Germinal center (tissue), 1 donor: Measurements from ENCODE around the gene RPL12.

Experiments
- DNase-seq: peaks from one replicate; pipeline ENCODE4 v3.0.0; 2012; ENCODE audit warnings: mixed read lengths, low spot score

The RPL12 gene

GRCh38 chr9:127450830-127451607 lies at the start of gene RPL12, which contains the start of gene LRSAM1:
RPL12 (minus strand) TSS chr9:127451406; CDS start chr9:127451317, 89 bp downstream.
LRSAM1 (plus strand) TSS chr9:127451510; CDS start chr9:127454528, 3,018 bp downstream.
- peak; percentile 94 for DNase-seq

DNA sequence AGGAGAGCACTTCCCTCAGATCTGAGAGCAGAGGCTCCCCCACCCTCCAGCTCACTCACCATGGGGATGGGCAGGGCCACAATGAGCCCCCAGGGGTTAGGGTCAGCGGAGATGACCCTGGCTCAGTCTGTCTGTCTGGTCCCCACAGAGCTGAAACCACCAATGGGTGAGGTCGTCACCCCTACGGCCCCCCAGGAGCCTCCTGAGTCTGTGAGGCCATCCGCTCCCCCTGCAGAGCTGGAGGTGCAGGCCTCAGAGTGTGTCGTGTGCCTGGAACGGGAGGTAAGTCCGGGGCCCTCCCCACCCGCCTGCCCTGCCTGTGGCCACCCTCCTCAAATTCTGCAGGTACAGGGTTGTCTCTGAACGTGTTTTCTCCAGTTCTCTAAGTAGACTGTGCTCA lies 49.7 kb upstream of the RPL12 start:
- no peak for DNase-seq

DNA sequence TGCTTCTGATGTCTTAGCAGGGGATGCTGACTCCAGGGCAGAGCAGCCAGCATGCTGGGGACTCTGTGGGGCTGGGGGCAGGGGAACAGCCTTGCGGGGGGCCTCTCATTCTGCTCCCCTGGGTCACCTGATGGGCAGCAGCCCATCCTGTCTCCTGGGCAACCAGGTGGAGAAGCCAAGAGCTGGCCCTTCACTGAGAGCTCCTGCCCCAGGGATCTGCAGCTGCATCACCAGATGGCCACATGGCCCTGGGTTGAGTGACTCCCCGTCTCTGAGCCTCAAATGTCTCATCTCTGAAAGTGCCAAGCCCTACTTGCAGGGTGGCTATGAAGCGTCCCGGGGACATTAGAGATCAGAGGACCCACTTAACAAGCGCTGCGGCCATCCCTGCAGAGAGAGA lies 49.2 kb upstream of the RPL12 start:
- DNase-seq, result no peak

GRCh38 chr9:127498298-127498697 lies 47.1 kb upstream of the RPL12 start:
- DNase-seq, result no peak

DNA sequence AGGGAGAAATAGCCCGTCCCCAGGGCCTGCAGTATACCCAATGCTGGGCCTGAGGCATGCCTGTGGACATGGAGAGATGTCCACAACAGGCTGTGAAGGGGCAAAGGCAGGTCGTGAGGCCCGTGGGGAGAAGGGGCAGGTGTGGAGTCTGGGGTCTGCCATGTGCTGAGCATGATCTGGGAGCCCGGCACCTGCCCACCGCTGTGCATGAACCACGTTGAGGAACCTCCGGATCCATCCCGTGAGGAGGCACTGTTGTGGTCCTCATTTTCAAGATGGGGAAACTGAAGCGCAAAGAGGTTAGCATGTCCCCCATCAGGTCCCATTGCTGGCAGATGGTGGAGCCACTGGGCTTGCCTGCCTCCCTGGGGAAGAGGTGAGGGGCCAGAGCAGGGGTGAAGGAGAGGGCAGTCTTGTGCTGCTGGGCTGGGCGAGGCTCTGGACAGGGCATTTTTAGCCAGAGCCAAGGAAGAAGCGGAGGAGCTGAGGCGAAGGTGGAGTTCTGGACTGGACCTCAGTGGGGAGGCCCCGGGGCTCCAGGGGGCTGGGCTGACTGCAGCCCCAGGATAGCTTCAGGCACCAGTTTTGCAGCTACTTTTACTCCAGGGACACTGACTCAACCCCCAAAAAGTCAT lies 46.6 kb upstream of the RPL12 start:
- DNase-seq, result no peak

DNA sequence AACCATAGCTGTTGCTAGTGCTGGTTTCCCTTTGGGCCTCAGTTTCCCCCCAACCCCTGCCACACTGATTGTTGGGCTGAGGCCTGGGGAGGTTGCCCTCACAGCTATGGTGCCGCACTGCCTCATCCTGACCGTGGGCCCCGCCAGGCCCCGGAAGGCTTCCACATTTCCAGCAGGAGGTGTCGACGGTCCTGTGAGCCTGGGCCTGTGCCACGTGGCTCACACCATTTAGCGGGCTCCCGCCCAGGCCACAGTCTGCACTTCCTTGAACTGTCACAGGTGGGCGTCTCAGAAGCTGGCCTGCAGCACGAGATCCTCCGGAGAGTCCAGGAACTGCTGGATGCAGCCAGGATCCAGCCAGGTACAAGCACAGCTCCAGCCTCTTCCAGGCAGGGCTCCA lies 45.8 kb upstream of the RPL12 start:
- DNase-seq, result no peak

DNA sequence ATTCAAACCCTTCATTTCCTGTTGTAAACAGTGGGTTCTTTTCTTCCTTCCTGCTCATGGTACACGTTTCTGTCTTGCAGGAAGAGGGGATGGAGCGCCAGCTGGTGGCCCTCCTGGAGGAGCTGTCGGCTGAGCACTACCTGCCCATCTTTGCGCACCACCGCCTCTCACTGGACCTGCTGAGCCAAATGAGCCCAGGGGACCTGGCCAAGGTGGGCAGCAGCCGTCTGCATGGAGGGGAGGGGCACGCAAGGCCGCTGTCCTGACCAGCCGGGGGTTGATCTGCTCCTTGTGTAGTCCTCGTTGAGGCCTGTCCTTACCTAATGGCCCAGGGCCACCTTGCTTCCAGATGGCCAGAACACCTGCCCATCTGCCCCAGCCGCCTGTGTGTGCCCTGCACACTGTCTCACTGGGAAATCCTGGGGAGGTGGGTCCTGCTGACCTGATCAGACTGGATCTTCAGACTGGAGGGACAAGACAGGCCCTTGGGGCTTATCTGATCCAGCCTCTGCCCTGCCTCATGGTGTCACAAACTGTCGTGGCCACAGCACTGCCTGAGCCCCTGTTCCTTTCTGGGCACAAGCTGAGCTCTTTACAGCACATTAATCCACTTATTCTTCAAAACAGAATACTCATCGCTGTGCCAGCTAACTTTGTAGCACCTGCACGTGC lies 44.8 kb upstream of the RPL12 start:
- DNase-seq, result no peak

GRCh38 chr9:127494304-127494702 lies 43.1 kb upstream of the RPL12 start:
- DNase-seq, result no peak

- DNase-seq, result no peak
Observed at GRCh38 chr9:127493592-127494303, 42.5 kb upstream of the RPL12 start.

DNA sequence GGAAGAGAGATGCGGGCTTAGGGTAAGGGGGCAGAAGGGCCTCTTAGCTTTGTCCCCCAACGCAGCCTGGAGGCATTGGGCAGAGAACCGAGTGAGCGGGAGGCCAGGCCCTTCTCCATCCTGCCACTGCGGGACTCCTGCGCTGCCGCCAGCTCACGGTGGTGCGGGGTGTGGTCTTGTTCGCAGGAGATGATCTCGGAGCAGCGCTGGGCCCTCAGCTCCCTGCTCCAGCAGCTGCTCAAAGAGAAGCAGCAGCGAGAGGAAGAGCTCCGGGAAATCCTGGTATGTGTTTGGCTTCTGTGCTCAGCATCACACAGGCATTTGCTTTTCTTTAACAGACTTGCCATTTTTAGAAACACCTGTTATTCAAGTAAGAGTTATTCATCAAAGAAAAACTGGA lies 41.4 kb upstream of the RPL12 start:
- DNase-seq, result no peak

DNA sequence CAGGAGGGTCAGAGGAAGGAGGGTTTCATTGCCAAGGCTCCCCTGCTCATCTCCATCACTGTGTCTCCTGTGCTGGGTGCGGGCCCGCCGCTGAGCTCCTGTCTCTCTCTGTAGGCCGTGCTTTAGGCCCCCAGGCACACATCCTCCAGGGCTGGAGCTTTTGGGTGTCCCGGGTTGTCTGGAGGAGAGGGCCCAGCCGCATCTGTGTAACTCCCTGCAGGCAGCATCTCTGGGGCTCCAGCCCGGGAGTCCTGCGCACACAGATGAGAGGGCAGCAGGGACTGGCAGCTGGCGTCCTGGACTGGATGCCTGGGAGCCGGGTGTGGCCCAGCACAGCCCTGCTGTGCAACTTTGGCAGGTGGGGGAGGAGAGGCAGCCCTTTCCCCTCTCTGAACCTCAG lies 40.3 kb upstream of the RPL12 start:
- no peak for DNase-seq

DNA sequence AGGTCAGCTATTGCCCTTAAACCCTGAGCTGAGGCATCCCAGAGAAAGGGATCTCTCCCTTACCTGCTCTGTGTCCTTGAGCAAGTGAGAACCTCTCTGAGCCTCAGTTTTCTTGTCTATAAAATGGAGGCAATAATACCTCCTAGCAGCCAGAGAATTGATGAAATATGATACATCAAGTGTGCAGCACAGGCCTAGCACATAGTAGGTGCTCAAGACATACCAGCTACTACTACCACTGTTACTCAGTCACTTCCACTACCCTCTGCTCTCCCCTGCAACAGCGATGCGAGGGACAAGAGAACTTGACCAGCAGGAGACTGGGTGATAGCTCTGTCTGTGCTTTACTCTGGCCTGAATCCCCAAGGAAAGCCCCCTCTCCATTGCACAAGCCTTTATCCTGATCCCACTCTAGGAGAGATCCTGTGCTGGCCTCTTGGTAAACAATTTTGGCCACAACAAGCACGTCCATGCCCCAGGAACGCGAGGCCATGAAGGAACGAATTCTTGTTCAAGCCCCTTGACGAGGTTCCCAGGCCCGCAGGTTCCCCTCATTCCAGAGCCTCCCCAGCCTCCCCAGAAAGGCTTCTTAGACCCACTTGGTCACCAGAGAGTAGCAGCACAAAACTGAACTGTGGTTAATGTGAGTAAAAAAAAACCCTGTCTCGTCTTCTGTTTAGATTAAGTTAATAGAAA lies 39.5 kb upstream of the RPL12 start:
- DNase-seq, result no peak

DNA sequence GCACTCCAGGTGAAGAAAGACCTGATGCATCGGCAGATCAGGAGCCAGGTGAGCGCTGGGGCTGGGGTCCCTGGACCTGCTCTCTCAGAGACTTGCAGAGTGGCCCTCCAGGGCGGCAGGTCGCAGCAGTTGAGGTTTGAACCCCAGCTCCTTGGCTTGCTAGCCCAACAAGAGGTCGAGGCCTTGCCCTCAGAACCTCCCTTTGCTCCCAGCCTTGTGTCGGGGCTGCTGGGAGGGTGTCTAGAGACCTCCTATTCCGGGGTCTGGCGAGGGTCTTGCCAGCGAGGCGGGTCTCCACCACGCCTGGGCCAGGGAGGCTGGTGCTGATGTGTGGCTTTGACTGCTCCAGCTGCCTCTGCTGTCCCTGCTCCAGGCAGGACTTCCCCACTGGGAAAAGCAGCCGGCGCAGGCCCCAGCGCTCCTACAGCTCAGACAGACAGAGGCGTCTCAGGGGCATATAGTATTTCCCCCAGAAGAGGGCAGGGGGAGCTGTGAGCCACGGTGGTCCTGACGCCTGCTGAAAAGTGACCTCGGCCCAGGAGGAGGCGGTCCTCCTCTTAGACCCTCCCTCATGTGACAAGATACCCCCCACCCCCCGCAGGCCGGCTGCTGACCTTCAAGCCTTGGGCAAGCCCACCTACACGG lies 38.4 kb upstream of the RPL12 start:
- DNase-seq, result no peak

DNA sequence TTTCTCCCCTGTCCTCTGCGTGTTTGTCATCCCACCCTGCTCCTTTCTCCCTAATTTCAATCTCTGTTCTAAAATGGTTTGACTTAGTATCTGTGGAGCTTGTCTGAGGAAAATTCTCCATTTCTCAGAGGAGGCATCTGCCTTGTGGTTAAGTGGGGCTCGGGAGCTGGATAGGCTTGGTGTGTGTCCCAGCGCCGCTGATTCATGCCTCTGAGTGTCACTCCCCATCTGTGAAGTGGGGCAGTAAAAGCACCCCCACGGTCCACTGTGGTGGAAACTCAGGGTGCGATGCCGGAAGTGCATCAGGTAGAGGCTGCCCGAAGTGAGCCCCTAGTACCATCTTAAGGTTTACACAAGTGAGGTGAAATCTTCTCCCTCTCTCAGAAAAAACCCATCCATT lies 37.7 kb upstream of the RPL12 start:
- no peak for DNase-seq

GRCh38 chr9:127485995-127486394 lies 34.8 kb upstream of the RPL12 start:
- DNase-seq, result no peak

- no peak for DNase-seq
Observed at GRCh38 chr9:127482662-127483061, 31.5 kb upstream of the RPL12 start.

DNA sequence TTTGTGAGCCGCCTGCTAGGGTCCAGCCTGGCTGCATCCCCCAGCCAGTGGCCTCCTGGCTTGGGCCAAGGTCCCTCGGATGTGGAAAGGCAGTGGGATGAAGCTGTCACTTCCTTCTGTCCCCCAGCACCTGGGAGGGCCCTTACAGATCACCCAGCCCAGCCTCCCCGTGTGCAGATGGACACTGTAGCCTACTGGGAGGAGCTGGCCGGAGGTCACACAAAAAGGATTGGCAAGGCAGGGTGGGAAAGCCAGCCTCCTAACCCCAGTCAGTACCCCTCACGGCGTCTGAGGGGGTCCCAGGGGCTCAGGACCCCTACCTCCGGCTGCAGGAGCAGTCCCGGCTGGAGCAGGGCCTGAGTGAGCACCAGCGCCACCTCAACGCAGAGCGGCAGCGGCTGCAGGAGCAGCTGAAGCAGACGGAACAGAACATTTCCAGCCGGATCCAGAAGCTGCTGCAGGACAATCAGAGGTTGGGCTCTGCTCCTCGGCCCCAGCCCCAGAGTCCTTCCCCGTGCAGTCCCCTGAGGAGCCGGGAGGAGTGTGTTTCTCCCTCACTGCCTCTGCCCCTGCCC lies 28.4 kb upstream of the RPL12 start:
- no peak for DNase-seq

DNA sequence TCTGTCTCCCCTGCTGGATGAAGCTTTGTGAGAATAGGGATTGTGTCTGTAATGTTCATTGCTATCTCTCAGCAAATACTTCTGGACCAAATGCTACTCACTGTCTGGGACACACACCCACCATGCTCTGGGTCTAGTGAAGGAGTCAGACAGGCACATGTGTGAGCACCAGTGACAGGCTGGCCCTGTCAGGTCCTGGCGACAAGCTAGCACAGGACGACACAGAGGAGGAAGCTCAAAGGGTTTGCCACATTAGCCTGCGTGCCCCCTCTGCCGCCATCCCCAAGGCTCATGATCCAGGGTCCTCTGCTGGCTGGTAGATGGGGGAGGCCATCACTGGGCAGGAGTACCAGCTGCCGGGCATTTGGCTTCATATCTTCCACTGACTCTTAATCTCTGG lies 23.4 kb upstream of the RPL12 start:
- DNase-seq, result no peak

- no peak for DNase-seq
Observed at GRCh38 chr9:127473932-127474331, 22.7 kb upstream of the RPL12 start.

- DNase-seq, result no peak
Observed at GRCh38 chr9:127473501-127473900, 22.3 kb upstream of the RPL12 start.

DNA sequence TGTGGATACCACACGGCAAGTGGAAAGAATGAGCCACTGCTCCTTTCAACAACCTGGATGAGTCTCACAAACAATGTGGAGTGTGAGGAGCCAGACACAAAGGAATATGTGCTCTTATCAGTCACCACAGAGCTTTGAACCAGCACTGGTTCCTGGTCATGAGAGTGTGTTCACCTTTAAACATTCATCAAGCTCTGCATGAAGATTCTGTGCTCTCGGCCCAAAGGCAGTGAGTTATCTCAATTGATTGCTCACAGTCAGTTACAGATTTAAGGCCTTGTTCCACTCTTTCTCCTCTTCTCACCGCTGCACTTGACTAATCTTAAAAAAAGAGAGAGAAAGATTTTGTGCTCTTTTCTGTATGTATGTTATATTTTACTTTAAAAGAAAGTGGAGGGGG lies 19.5 kb upstream of the RPL12 start:
- DNase-seq, result no peak
